HEK293 (cell line): ENCODE results near the gene CRY2.
A peak's percentile ranks its signal among the peaks of the same experiment; 100 is the strongest.

Experiments used
- CTCF ChIA-PET: fragments of 350-600 bp; formaldehyde crosslinking; extraction: SDS; loops from one replicate; lab custom pipeline; 2021; ENCODE audit warnings: antibody characterized with exemption; lab: Yijun Ruan, JAX
- POLR2A ChIA-PET: fragments of 300-600 bp; formaldehyde crosslinking; extraction: SDS; loops from one replicate; lab custom pipeline; 2020; ENCODE audit warnings: antibody characterized with exemption, inconsistent platforms; lab: Yijun Ruan, JAX
- H3K27ac ChIP-seq: fragments of 200-500 bp; sonication (Bioruptor generic); 2 replicates; pipeline ENCODE4 v1.5.1; 2014; ENCODE audit warnings: low read depth, low read length, control low read depth, inconsistent platforms; ENCODE audit errors: extremely low read depth
- H3K36me3 ChIP-seq, 2 experiments: fragments of 200-500 bp in 1 of 2; sonication (Bioruptor generic) in 1 of 2; 1 replicate in 1 of 2; 2 replicates in 1 of 2; pipeline ENCODE4 v1.5.1; 2014 to 2017; ENCODE audit warnings: inconsistent platforms in 2 of 2, low read length in 2 of 2; ENCODE audit not compliant: control insufficient read depth in 2 of 2, insufficient read depth in 1 of 2
- H3K4me1 ChIP-seq: fragments of 200-500 bp; sonication (Bioruptor generic); 2 replicates; pipeline ENCODE4 v1.5.1; 2014; ENCODE audit warnings: mild to moderate bottlenecking, low read length, inconsistent platforms; ENCODE audit not compliant: control insufficient read depth, insufficient read depth
- H3K4me3 ChIP-seq: 2 replicates; pipeline ENCODE4 v1.5.1; 2011; ENCODE audit warnings: low read depth, mild to moderate bottlenecking, control low read depth, low read length, moderate library complexity
- H3K9me3 ChIP-seq: fragments of 200-500 bp; sonication (Bioruptor generic); 2 replicates; pipeline ENCODE4 v1.5.1; 2014; ENCODE audit warnings: low read depth, low read length, inconsistent platforms; ENCODE audit not compliant: control insufficient read depth, insufficient read depth
- IKZF3 ChIP-seq: fragments of 450-650 bp; IDR thresholded peaks from 2 replicates; pipeline ENCODE4 v1.5.0; 2018; ENCODE audit warnings: missing biosample characterization, mild to moderate bottlenecking, missing genetic modification characterization, moderate library complexity
- KLF1 ChIP-seq: fragments of 450-650 bp; formaldehyde crosslinking; IDR thresholded peaks from 2 replicates; pipeline ENCODE4 v1.5.1; 2016; ENCODE audit warnings: missing biosample characterization, missing genetic modification characterization
- OSR2 ChIP-seq: fragments of 450-650 bp; formaldehyde crosslinking; IDR thresholded peaks from 2 replicates; pipeline ENCODE4 v1.5.1; 2016; ENCODE audit warnings: missing biosample characterization, missing genetic modification characterization
- PRDM10 ChIP-seq: fragments of 450-650 bp; formaldehyde crosslinking; IDR thresholded peaks from 2 replicates; pipeline ENCODE4 v1.5.1; 2016; ENCODE audit warnings: missing biosample characterization, missing genetic modification characterization
- PRDM2 ChIP-seq: fragments of 450-650 bp; formaldehyde crosslinking; IDR thresholded peaks from 2 replicates; pipeline ENCODE4 v1.5.1; 2016; ENCODE audit warnings: missing biosample characterization, missing genetic modification characterization, borderline replicate concordance
- SP7 ChIP-seq: fragments of 450-650 bp; formaldehyde crosslinking; IDR thresholded peaks from 2 replicates; pipeline ENCODE4 v1.5.1; 2016; ENCODE audit warnings: missing biosample characterization, missing genetic modification characterization
- YY1 ChIP-seq: fragments of 450-650 bp; formaldehyde crosslinking; IDR thresholded peaks from 2 replicates; pipeline ENCODE4 v1.5.1; 2018; ENCODE audit warnings: missing biosample characterization, missing genetic modification characterization
- ZBTB44 ChIP-seq: fragments of 450-650 bp; IDR thresholded peaks from 2 replicates; pipeline ENCODE4 v1.5.1; 2018; ENCODE audit warnings: missing biosample characterization, mild to moderate bottlenecking, missing genetic modification characterization
- ZFHX2 ChIP-seq: fragments of 450-650 bp; formaldehyde crosslinking; conservative IDR thresholded peaks from 2 replicates; pipeline ENCODE4 v1.5.1; 2016; ENCODE audit warnings: missing biosample characterization, missing genetic modification characterization
- ZIC2 ChIP-seq: fragments of 450-650 bp; formaldehyde crosslinking; IDR thresholded peaks from 2 replicates; pipeline ENCODE4 v1.5.1; 2016; ENCODE audit warnings: missing biosample characterization, missing genetic modification characterization
- ZNF23 ChIP-seq: fragments of 450-650 bp; formaldehyde crosslinking; IDR thresholded peaks from 2 replicates; pipeline ENCODE4 v1.5.1; 2016; ENCODE audit warnings: missing biosample characterization, missing genetic modification characterization, borderline replicate concordance
- ZNF341 ChIP-seq: fragments of 450-650 bp; formaldehyde crosslinking; IDR thresholded peaks from 2 replicates; pipeline ENCODE4; 2016; ENCODE audit warnings: low read depth, missing biosample characterization, missing genetic modification characterization
- ZNF398 ChIP-seq: fragments of 450-650 bp; formaldehyde crosslinking; IDR thresholded peaks from 2 replicates; pipeline ENCODE4 v1.5.1; 2017; ENCODE audit warnings: missing biosample characterization, missing genetic modification characterization
- ZNF660 ChIP-seq: fragments of 450-650 bp; IDR thresholded peaks from 2 replicates; pipeline ENCODE4 v1.5.1; 2018; ENCODE audit warnings: missing biosample characterization, mild to moderate bottlenecking, missing genetic modification characterization
- ZSCAN30 ChIP-seq: fragments of 450-650 bp; IDR thresholded peaks from 2 replicates; pipeline ENCODE4 v1.5.1; 2018; ENCODE audit warnings: missing biosample characterization, mild to moderate bottlenecking, missing genetic modification characterization, moderate library complexity
- ZXDB ChIP-seq: fragments of 450-650 bp; formaldehyde crosslinking; IDR thresholded peaks from 2 replicates; pipeline ENCODE4 v1.5.1; 2016; ENCODE audit warnings: missing biosample characterization, missing genetic modification characterization

The CRY2 gene

GRCh38 chr11:45859661-45860140, 12.4 kb downstream of the CRY2 start:
- Histone ChIP-seq H3K27ac (no peak overlapping the region), H3K4me1 (no peaks in the 10 kb centered on the region), H3K4me3 (no peak overlapping the region), H3K9me3 (no peaks in the 10 kb centered on the region), H3K36me3 (peaks cover 0 to 70% of the 10 kb centered on the region in 2 experiments; a peak in 1 of 3 replicates)
- ChIA-PET CTCF (interaction anchor here (0.6 to 1.2 kb wide), 3 partner anchors 13 to 235 kb away, joined by 3 read pairs; no protein-coding TSS in a partner anchor), POLR2A (interaction anchor here (0.5 kb wide), 1 partner anchor 11 kb away, joined by 4 read pairs; no protein-coding TSS in a partner anchor)
- TF ChIP-seq ZNF23 (tag by site-specific recombination): no peak
- TF ChIP-seq YY1: no peak
- 0 out of 2 replicates have a peak, but pooled peaks have one; percentile 16 for TF ChIP-seq ZNF398
- TF ChIP-seq ZNF341 (tag by site-specific recombination): peak; percentile 68
- peak; percentile 35; the same call in 1 of the 2 replicates for TF ChIP-seq ZFHX2 (tag by site-specific recombination)
- no peak for TF ChIP-seq PRDM2 (tag by site-specific recombination)
- TF ChIP-seq OSR2: peak; percentile 88
- peak; percentile 49 for TF ChIP-seq ZXDB (tag by site-specific recombination)
- no peak for TF ChIP-seq ZNF660
- peak; percentile 50; the same call in 1 of the 2 replicates for TF ChIP-seq ZBTB44 (tag by site-specific recombination)
- TF ChIP-seq ZSCAN30: 0 out of 2 replicates have a peak, but pooled peaks have one; percentile 70
- TF ChIP-seq KLF1: 0 out of 2 replicates have a peak, but pooled peaks have one; percentile 21
- TF ChIP-seq IKZF3: 0 out of 2 replicates have a peak, but pooled peaks have one; percentile 43
- peak; percentile 91 for TF ChIP-seq ZIC2 (tag by site-specific recombination)
- peak; percentile 88 for TF ChIP-seq PRDM10 (tag by site-specific recombination)
- TF ChIP-seq SP7 (tag by site-specific recombination): 0 out of 2 replicates have a peak, but pooled peaks have one; percentile 24
